COR-L47 (cell line): ENCODE data around the gene MUC5AC.
"Not testable (repeated sequence)": the region's sequence is repeated elsewhere in the genome, so short reads cannot be mapped to it uniquely, and the experiment has no call there.

Experiments used
- DNase-seq: peaks from one replicate; lab custom pipeline; 2025; lab: John Stamatoyannopoulos, UW

MUC5AC gene

GRCh38 chr11:1207401-1208143, 49.8 kb downstream of the MUC5AC start:
- no peak for DNase-seq

GRCh38 chr11:1208144-1208393, 50.3 kb downstream of the MUC5AC start:
- DNase-seq = no peak

- DNase-seq = no peak
Observed at GRCh38 chr11:1208394-1209261, 50.9 kb downstream of the MUC5AC start.

- DNase-seq = no peak
Observed at GRCh38 chr11:1209371-1210057, 51.8 kb downstream of the MUC5AC start.

- no peak for DNase-seq
Observed at GRCh38 chr11:1211838-1212237, 54.1 kb downstream of the MUC5AC start.

GRCh38 chr11:1215826-1216225, 58.1 kb downstream of the MUC5AC start:
- not testable (repeated sequence) for DNase-seq

- DNase-seq = no peak
Observed at GRCh38 chr11:1217151-1217550, 59.4 kb downstream of the MUC5AC start.

- no peak for DNase-seq
Observed at GRCh38 chr11:1218256-1218787, 60.6 kb downstream of the MUC5AC start.

- no peak for DNase-seq
Observed at GRCh38 chr11:1218788-1219445, 61.2 kb downstream of the MUC5AC start.

- no peak for DNase-seq
Observed at GRCh38 chr11:1219446-1219833, 61.7 kb downstream of the MUC5AC start.

GRCh38 chr11:1219834-1220815, 62.4 kb downstream of the MUC5AC start:
- DNase-seq = no peak

GRCh38 chr11:1220941-1221721, 63.4 kb downstream of the MUC5AC start:
- DNase-seq = no peak

GRCh38 chr11:1221848-1222311, 64.1 kb downstream of the MUC5AC start:
- no peak for DNase-seq

GRCh38 chr11:1222491-1223345, 65.0 kb downstream of the MUC5AC start, which contains the start of gene MUC5B:
MUC5B (plus strand) TSS chr11:1223066; CDS start chr11:1223124, 58 bp downstream.
- DNase-seq = peak; percentile 46

GRCh38 chr11:1223346-1224110, 65.8 kb downstream of the MUC5AC start:
- DNase-seq = peak; percentile 69

- no peak for DNase-seq
Observed at GRCh38 chr11:1224111-1224490, 66.3 kb downstream of the MUC5AC start.

GRCh38 chr11:1224491-1225385, 67.0 kb downstream of the MUC5AC start:
- DNase-seq = no peak
